HG02571 (cell line): Measurements from ENCODE around the gene ANKRD34B.

Source experiments
- ATAC-seq: cut with Tn5 transposase; IDR thresholded peaks from one replicate; pipeline ENCODE4 v1.9.1; 2021; ENCODE audit warnings: mild to moderate bottlenecking, moderate library complexity; ENCODE audit not compliant: unreplicated experiment

The ANKRD34B gene

GRCh38 chr5:80573062-80573461 lies 3.0 kb upstream of the ANKRD34B start:
- ATAC-seq: no peak

- no peak for ATAC-seq
Observed at GRCh38 chr5:80569086-80569960, 757 bp downstream of the ANKRD34B start.

GRCh38 chr5:80568251-80568650 lies 1.8 kb downstream of the ANKRD34B start:
- no peak for ATAC-seq

GRCh38 chr5:80566711-80567259 lies 3.3 kb downstream of the ANKRD34B start:
- no peak for ATAC-seq

GRCh38 chr5:80565330-80565729 lies 4.8 kb downstream of the ANKRD34B start:
- no peak for ATAC-seq

GRCh38 chr5:80559244-80559643 lies 10.8 kb downstream of the ANKRD34B start:
- no peak for ATAC-seq

- ATAC-seq: no peak
Observed at GRCh38 chr5:80555099-80555498, 15.0 kb downstream of the ANKRD34B start.

GRCh38 chr5:80554646-80555045 lies 15.4 kb downstream of the ANKRD34B start:
- no peak for ATAC-seq

- ATAC-seq: no peak
Observed at GRCh38 chr5:80541392-80541791, 28.7 kb downstream of the ANKRD34B start.

GRCh38 chr5:80540691-80541090 lies 29.4 kb downstream of the ANKRD34B start:
- ATAC-seq: no peak

GRCh38 chr5:80516826-80517225 lies 53.3 kb downstream of the ANKRD34B start:
- no peak for ATAC-seq

GRCh38 chr5:80509362-80509761 lies 60.7 kb downstream of the ANKRD34B start:
- ATAC-seq: no peak

GRCh38 chr5:80508844-80509243 lies 61.2 kb downstream of the ANKRD34B start:
- ATAC-seq: no peak

- ATAC-seq: no peak
Observed at GRCh38 chr5:80507663-80508062, 62.4 kb downstream of the ANKRD34B start.
